RWPE2 (cell line): ENCODE data around the gene PPARA.

ENCODE experiments used
- ATAC-seq: fragments of 200-7000 bp; cut with Tn5 transposase; 3 replicates; pipeline ENCODE4 v1.9.1; 2021; ENCODE audit warnings: low read depth
- DNase-seq: peaks from one replicate; pipeline ENCODE4 v3.0.0-alpha.2; 2020; ENCODE audit warnings: low spot score
- H3K27ac ChIP-seq: fragments of 450-650 bp; 2 replicates; pipeline ENCODE4 v1.5.1; 2017; ENCODE audit warnings: mild to moderate bottlenecking; ENCODE audit not compliant: poor library complexity, severe bottlenecking
- H3K27me3 ChIP-seq: fragments of 250-450 bp; sonication (Bioruptor Pico); 2 replicates; pipeline ENCODE4 v1.5.1; 2021; ENCODE audit warnings: mild to moderate bottlenecking, moderate library complexity; ENCODE audit not compliant: insufficient read depth, poor library complexity, severe bottlenecking
- H3K36me3 ChIP-seq: fragments of 250-450 bp; sonication (Bioruptor Pico); 2 replicates; pipeline ENCODE4 v1.5.1; 2020; ENCODE audit warnings: low read depth, mild to moderate bottlenecking, moderate library complexity
- H3K4me1 ChIP-seq: fragments of 250-450 bp; sonication (Bioruptor Pico); 2 replicates; pipeline ENCODE4 v1.5.1; 2021; ENCODE audit warnings: mild to moderate bottlenecking, moderate library complexity; ENCODE audit not compliant: insufficient read depth, poor library complexity, severe bottlenecking
- H3K4me3 ChIP-seq: fragments of 250-450 bp; sonication (Bioruptor Pico); 2 replicates; pipeline ENCODE4 v1.5.1; 2021; ENCODE audit warnings: mild to moderate bottlenecking, moderate library complexity; ENCODE audit not compliant: severe bottlenecking
- H3K9me3 ChIP-seq: fragments of 250-450 bp; sonication (Bioruptor Pico); 2 replicates; pipeline ENCODE4 v1.5.1; 2021; ENCODE audit warnings: mild to moderate bottlenecking, moderate library complexity; ENCODE audit not compliant: severe bottlenecking
- TF ChIP-seq, protein P1 (sequence below): fragments of 450-650 bp; IDR thresholded peaks from one replicate; pipeline ENCODE4 v1.5.1; 2017; ENCODE audit warnings: mild to moderate bottlenecking, moderate library complexity; ENCODE audit not compliant: poor library complexity, severe bottlenecking

Gene PPARA

DNA sequence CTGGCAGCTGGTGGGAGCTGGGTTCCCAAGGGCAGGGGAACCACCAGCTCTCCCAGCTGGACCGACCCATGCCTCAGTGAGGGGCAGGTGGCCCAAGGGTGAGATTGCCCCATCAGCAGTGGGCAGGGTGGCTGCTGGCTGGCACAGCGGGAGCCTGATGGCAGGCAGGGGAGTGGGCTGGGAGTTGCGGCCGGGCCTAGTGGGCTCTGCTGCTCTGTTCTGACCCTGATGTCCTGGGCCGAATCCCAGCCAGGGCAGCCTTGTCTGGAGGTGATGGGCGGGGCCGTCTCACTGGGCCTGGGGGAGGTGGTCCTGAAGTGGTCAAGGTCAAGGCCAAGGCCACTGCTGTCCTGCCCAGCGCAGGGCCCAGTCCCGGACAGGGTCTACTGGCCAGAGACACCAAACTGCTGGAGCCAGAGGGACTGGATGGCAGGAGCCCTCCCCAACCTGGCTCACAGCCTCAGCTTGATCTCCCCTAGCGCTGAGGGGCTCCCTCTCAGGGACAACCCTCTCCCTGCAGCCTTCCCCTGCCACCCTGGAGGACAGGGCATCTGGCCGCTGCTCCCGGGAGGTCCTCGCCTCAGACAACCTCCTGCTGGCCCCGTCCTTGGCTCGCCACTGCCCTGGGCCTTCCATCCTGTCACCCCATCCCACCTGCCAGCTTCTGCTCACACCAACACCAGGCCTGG, 26.5 kb upstream of the PPARA start:
- Histone ChIP-seq H3K36me3 (no peaks in the 10 kb centered on the region), H3K27me3 (no peaks in the 10 kb centered on the region), H3K4me1 (no peaks in the 10 kb centered on the region), H3K4me3 (no peak overlapping the region), H3K27ac (no peak overlapping the region), H3K9me3 (no peaks in the 10 kb centered on the region)
- DNase-seq (no peak), ATAC-seq (no peak)
- TF ChIP-seq, protein P1, sequence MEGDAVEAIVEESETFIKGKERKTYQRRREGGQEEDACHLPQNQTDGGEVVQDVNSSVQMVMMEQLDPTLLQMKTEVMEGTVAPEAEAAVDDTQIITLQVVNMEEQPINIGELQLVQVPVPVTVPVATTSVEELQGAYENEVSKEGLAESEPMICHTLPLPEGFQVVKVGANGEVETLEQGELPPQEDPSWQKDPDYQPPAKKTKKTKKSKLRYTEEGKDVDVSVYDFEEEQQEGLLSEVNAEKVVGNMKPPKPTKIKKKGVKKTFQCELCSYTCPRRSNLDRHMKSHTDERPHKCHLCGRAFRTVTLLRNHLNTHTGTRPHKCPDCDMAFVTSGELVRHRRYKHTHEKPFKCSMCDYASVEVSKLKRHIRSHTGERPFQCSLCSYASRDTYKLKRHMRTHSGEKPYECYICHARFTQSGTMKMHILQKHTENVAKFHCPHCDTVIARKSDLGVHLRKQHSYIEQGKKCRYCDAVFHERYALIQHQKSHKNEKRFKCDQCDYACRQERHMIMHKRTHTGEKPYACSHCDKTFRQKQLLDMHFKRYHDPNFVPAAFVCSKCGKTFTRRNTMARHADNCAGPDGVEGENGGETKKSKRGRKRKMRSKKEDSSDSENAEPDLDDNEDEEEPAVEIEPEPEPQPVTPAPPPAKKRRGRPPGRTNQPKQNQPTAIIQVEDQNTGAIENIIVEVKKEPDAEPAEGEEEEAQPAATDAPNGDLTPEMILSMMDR = no peak

DNA sequence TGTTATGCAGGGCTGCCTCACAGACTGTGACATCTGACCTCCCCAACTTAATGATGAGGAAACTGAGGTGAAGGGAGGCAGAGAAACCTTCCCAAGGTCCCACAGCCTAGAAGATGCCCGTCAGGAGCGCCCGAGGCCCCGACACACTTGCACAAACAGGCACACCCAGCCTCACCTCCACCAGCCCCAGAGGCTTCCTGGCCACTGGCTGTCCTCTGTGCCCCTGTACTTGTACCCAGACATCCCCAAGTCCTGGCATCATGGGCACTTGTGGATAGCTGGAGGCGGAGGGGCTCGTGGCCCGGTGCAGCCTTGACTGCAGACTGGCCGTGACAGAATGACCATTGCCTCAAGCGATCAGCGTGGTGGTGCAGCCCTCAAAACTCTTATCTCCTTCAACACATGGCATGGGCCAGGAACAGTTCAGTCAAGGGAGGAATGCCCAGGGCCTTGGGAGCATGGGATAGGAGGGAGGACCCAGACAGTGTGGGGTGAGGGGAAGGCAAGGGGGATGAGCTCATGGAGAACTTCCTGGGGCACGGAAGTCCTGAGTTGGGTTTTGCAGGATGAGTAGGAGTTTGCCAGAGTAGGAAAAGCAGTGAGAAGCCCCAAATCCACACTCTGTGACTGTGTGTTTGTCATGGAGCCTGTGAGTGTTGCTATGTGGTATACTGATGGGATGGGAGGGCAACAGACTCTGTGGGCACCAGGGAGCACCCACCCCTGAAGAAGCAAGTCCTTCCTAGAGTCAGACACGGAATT, 25.8 kb upstream of the PPARA start:
- no peaks in the 10 kb centered on the region for H3K27me3 ChIP-seq
- no peaks in the 10 kb centered on the region for H3K9me3 ChIP-seq
- H3K4me1 ChIP-seq = no peaks in the 10 kb centered on the region
- H3K27ac ChIP-seq = no peak overlapping the region
- H3K4me3 ChIP-seq = no peak overlapping the region
- TF ChIP-seq, protein P1 = no peak
- H3K36me3 ChIP-seq = no peaks in the 10 kb centered on the region
- ATAC-seq = no peak
- no peak for DNase-seq

DNA sequence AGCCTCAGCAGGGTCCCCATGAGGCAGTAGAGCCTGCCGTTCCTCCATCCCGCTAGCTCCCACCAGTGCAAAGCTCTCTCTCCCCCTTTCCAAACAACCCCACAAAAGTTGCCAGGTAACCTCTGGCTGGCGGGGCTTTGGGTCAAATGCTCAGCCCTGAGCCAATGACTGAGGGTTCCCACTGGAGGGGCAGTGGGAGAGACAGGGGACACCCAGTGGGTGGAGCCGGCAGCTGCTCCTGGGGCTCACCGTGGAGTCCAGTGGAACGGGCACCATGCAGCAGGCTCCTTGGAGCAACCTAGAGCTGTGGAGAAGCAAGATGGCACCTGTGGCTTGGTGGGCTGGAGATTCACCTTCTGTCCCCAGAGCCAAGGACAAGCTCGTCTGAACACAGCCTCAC, 25.0 kb upstream of the PPARA start:
- no peaks in the 10 kb centered on the region for H3K9me3 ChIP-seq
- no peaks in the 10 kb centered on the region for H3K4me1 ChIP-seq

DNA sequence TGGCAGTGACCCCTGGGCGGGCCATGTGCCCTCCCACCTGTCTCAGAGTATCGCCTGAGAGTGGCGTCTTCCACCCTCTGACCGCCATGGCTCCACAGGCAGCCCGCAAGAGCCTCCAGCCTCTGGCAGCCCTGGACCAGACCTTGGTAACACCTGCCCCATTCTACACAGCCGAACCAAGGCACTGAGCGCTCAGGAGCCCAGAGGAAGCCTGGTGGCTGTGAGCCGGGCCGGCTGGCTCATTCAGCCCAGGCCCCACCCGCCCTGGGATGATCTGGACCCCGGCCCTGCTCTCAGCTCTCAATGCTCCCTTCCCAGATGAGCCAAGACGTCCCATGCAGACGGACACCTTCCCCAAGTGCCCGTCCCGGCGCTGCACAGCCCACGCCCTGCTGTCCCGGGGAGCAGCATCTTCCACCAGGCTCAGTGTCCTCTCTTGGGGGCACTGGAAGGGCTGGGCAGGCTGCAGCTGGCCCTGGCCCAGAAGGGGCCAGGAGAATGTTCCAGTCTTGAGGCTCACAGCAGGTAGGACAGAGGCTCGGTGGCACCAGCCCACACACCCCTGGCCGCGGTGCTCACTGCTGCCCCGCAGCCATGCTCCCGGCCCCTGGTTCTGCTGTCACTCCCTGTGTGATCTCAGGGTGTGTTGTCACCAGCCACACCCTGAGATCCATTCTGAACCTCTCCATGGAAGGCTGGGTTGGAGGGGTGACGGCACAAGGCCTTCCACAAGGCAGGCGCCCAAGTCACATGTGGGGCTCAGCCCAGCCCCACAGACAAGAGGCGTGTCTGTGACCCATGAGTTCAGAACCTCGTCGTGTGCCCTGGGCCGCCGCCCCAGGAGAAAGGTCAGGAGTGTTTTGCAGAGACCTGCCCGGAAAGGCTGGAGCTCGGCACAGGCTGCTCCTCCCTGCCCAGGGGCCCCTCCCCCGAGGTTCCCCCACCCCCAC, 24.2 kb upstream of the PPARA start:
- TF ChIP-seq, protein P1 = no peak
- Histone ChIP-seq H3K9me3 (no peaks in the 10 kb centered on the region), H3K27ac (no peak overlapping the region), H3K36me3 (no peaks in the 10 kb centered on the region), H3K27me3 (no peaks in the 10 kb centered on the region), H3K4me3 (no peak overlapping the region), H3K4me1 (no peaks in the 10 kb centered on the region)
- ATAC-seq (no peak), DNase-seq (no peak)

More for the DNA sequence above, 25.0 kb upstream of the PPARA start:
- Histone ChIP-seq H3K27me3 (no peaks in the 10 kb centered on the region), H3K36me3 (no peaks in the 10 kb centered on the region), H3K4me3 (no peak overlapping the region), H3K27ac (no peak overlapping the region)
- no peak for DNase-seq
- no peak for ATAC-seq
- TF ChIP-seq, protein P1 = no peak
